DMS153 treated with DMSO at 0.1 percent for 48 hours (cell line): ENCODE measurements around the gene TEX36.
A peak's percentile ranks its signal among the peaks of the same experiment; 100 is the strongest.
"Not testable (repeated sequence)": the region's sequence is repeated elsewhere in the genome, so short reads cannot be mapped to it uniquely, and the experiment has no call there.

ENCODE experiments used
- DNase-seq: peaks from one replicate; lab custom pipeline; 2025; ENCODE audit not compliant: unreplicated experiment; lab: John Stamatoyannopoulos, UW

The TEX36 gene, protein sequence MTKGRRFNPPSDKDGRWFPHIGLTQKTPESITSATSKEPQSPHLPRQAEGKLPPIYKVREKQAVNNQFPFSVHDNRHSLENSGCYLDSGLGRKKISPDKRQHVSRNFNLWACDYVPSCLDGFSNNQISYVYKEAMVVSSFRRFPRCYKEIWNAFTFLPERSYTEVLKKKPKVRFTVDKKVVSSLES

GRCh38 chr10:125683063-125683462, at the start of gene TEX36:
Gene TEX36, minus strand, starts transcription at chr10:125683163. Its CDS starts 174 bp downstream, at chr10:125682989.
- DNase-seq: no peak

DNA sequence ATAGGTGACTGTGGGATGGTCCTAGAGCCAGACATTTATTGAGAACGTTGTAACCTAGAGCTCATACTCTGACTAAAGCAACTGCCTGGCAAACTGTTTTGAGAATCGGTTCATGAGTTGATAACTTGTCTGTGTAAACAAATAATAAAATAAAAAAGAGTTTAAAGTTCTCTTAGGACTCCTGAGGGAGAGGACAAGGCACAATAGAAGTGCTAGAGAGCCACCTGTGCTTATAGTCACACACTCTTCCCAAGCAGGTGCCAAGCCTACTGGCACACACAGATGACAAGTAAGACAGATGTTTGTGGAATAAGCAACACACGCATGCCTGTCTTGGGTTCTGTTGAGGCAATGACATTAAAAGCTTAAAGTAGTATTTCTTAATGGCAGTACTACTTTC, 44.5 kb upstream of the TEX36 start:
- no peak for DNase-seq

DNA sequence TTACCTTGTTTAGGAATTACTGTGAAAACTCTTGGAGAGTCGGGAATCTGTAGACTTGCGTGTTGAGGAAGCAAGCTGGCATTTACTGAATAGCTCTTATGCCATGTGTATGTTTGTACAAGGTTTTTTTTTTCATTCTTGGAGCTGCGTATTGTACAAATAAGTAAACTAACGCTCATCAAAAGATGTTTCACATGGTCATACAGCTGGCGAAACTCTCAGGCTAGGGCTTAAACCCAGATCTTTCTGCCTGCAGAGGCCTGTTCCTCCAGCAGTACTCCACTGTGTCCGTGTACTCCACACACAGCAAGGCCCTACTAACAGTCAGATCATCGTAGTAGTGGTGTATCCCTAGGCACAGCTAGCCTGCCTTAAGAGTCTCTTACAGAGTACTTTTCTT, 44.0 kb upstream of the TEX36 start:
- DNase-seq: no peak

DNA sequence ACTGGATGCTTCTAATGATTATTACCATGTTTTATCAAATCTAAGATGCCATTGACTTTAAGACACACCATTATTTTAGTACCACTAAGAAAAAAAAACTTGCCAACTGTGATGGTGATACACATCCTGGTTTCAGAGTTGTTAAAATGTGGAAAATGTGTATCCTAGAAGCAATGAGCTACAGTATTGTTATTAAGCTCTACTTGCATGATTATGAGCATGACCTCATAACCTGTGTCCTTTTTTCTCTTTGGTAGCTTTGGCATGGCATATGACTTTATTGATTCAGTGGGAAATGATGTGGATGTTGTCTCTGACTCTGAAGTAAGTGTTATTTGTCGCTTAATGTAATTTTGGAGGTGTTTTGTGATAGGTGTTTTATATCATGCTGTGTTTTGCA, 39.8 kb upstream of the TEX36 start:
- no peak for DNase-seq

DNA sequence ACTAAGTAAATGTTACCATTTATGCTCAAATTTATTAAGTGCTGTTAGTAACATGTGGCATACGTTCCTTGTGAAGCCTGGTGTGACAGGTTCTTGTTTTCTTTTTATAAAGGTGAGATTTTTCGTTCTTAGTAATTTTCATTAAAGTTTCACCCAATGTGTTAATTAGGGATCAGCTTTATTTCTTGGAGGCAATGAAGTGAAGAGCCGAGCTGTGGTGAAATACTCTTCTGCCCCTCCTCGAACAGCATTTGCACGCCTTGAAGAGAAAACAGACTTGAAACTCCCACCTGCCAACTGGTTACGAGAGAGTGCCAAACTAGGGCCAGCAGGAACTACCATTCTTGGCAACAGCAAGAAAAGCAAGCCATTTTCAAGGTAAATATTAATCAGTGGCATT, 38.1 kb upstream of the TEX36 start:
- no peak for DNase-seq

DNA sequence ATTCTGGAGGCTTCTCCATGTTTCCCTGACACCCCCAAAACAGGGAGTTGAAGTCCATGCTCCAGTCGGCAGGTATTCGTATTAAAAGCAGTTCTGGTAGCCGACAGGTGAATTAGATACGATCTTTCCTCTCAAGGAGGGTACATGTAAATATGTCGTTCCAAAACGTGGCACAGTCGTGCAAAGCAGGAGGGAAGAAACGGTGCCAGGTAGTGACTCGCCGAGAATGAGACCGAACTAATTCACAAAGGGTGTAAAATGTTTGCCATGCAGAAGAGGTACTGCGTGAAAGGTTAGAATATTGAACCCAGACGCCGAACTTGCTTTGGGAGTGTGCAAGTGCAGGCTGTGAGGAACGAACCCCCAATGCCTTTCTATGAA, 37.0 kb upstream of the TEX36 start:
- no peak for DNase-seq

DNA sequence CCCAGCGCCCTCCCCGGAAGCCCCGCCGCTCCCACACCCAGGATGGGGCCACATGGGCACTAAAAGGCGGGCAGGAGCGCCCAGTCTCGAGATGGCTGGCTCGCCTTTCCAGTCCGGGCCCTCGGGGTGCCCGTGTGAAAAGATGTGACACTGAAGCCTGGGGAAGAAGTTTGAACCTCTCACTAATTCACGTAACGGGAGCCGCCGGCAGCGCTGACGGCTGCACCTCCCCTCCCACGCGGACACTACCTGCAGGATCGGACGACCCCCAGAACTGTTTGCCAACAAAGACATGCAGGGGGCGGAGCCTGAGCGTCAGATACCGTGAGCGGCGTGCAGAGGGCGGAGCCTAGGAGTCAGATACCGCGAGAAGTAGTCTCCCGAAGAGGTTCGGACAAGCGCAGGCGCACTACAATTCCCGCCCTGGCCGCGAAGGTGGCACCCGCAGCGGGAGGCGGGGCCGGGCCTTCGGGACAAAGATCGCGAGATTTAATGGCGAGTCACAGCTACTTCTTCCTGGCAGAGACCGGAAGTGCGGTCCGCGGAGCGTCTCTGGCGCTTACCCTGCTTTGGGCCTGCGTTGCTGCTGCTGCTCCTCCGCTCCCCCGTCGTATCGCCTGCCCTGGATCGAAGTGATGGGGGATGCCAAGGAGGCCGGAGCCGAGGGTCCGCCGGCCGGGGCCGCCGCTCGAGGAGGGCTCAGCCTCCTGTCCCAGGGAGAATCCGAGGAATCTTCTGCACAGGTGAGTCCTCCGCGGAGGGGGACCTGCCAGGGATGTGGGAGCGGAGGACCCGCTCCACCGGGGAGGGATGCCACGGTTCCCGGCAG, 36.4 kb upstream of the TEX36 start, which contains the start of gene EDRF1:
TSS of gene EDRF1 (plus strand) at position 537 of the 829 bp plus-strand sequence. CDS start at position 636, 99 bp downstream.
- DNase-seq: peak; percentile 97

GRCh38 chr10:125714728-125715127, 31.8 kb upstream of the TEX36 start:
- not testable (repeated sequence) for DNase-seq

DNA sequence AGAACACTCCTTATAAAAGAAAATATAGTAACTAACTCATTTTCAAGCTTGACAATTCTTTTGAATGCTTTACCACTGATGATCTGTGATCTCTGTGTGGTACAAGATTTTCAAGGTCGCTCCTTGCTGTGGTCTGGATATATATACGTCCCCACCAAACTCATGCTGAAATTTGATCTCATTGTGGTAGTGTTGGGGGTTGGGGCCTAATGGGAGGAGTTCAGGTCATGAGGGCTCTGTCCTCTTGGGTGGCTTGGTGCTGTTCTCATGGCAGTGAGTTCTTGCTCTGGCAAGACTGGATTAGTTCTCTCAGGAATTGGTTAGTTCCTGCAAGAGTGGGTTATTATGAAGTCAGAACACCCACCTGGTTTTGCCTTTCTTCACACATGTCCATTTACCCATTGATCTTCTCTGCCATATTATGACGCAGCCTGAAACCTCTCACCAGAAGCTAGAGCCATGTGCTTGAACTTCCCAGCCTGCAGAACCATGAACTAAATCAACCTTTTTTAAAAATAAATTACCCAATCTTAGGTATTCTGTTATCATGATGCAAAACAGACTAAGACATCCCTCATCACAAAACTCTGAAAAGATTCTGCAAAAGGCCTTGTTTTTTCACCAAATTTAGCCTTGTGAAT, 28.3 kb upstream of the TEX36 start:
- DNase-seq: no peak

GRCh38 chr10:125709553-125710474, 26.9 kb upstream of the TEX36 start:
- no peak for DNase-seq

DNA sequence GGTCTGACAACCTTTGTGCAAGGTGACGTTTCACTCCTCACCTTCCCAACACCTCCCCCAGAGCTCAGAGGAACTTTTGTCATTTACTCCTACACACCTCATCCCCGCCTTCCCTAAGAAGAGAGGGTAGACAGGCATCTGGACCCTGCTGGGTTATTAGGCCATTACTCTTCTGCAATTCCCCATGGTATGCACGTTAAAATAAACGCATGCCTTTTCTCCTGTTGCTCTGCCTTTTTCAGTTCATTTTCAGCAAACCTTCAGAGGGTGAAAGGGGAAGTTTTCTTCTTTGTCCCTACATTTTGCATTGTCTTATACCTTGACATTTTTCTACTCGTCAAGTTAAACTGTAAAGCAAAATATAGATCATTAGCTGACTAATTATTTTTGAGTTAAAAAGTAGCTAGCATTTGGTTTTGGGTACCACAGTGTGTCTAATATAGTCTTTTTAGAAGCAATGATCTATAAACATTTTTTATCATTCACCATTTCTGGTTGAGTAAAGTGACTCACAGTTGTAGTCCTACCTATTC, 26.1 kb upstream of the TEX36 start:
- DNase-seq: no peak

GRCh38 chr10:125707541-125708468, 24.8 kb upstream of the TEX36 start:
- no peak for DNase-seq

- no peak for DNase-seq
Observed at GRCh38 chr10:125700355-125700911, 17.5 kb upstream of the TEX36 start.

GRCh38 chr10:125699562-125700143, 16.7 kb upstream of the TEX36 start:
- no peak for DNase-seq

DNA sequence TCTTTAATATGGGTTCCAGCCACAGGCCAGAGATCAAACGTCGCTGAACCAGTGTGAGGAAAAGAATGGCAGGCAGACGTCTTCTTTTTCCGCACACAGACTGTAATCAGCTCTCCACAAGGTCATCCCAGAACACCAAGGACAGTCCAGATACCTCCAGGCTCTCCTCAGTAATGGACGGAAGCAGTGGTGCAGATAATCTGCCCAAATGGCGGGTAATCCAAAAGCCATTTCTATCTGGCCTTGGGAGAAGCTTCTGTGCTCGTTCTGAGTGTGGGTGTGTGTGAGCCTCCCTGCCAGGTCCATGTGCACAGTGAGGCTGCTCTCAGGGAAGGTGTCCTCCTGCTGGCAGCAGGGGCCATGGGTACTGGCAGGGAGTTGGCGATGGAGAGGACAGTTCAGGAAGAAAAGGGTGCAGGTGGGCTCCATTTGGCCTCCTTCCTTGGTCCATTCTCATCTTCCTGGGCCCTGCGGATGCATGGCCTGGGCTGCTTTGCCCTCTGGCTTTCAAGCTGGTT, 15.6 kb upstream of the TEX36 start:
- no peak for DNase-seq

- not testable (repeated sequence) for DNase-seq
Observed at GRCh38 chr10:125696884-125697283, 13.9 kb upstream of the TEX36 start.

DNA sequence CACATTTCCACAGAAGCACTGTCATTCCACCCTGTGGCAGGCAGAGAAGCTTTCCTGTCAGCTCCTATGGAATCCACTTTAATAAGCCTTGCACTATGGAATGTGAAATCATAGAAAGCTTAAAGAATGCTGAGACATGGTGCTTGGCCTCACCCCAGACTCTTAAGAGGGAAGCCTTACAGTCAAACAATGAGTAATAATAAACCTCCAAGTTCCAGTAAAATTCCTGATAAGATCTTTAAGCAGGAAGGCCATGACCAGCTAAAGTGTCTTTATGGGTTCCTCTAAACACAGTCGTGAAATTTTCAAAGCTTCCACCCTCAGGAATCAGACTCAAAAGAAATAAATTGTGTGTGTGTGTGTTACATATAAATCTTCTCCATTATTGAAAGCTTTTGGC, 11.9 kb upstream of the TEX36 start:
- DNase-seq: no peak

DNA sequence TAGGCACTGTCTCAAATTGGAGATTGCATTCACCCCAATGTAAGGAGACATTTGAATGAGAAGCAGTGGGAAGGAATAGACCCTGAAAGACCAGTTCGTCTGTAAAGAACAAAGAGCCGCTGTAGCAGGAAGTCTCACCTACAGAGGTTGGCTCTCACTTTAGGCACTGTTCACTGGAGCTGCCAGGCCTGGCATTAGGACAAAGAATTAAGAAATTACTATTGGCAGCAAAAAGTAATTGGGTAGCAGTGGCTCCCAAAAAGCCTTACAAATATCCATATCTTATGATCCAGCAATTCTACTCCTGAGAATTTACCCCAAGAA, 10.5 kb upstream of the TEX36 start:
- DNase-seq: no peak
